GM18873 (cell line): ENCODE results near the gene CLRN1.
"Not testable (repeated sequence)": the region's sequence is repeated elsewhere in the genome, so short reads cannot be mapped to it uniquely, and the experiment has no call there.

Experiments
- ATAC-seq: cut with Tn5 transposase; IDR thresholded peaks from one replicate; pipeline ENCODE4 v1.9.1; 2021; ENCODE audit warnings: mild to moderate bottlenecking, moderate library complexity, moderate number of reproducible peaks; ENCODE audit not compliant: unreplicated experiment, low FRiP score

Gene CLRN1, protein sequence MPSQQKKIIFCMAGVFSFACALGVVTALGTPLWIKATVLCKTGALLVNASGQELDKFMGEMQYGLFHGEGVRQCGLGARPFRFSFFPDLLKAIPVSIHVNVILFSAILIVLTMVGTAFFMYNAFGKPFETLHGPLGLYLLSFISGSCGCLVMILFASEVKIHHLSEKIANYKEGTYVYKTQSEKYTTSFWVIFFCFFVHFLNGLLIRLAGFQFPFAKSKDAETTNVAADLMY

GRCh38 chr3:150972366-150973071, at the start of gene CLRN1:
Gene CLRN1 (minus strand): TSS chr3:150972727. CDS start chr3:150972708, 19 bp downstream.
- ATAC-seq, result no peak

- ATAC-seq, result no peak
Observed at GRCh38 chr3:151016478-151016795, 43.9 kb upstream of the CLRN1 start.

- ATAC-seq, result no peak
Observed at GRCh38 chr3:151015767-151016477, 43.4 kb upstream of the CLRN1 start.

DNA sequence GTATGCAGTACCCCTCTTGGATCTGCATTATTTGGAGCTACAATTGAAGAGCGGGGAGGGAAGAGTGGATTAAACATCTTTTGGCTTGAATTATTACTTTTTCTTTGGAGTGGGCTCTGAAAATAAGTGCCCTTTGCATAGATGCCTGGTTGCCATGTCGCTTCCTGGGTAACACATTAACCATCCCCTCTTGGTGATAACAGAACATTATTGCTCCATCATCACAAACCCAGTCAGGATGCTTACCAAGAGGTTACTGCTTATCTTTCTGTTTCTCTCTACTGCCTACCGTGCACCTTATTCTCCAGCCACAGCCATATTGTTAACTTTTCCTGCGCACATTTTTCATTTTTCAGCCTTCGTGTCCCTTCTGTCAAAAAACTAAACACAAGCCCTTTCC, 42.7 kb upstream of the CLRN1 start:
- ATAC-seq, result no peak

- no peak for ATAC-seq
Observed at GRCh38 chr3:151014501-151015018, 42.0 kb upstream of the CLRN1 start.

DNA sequence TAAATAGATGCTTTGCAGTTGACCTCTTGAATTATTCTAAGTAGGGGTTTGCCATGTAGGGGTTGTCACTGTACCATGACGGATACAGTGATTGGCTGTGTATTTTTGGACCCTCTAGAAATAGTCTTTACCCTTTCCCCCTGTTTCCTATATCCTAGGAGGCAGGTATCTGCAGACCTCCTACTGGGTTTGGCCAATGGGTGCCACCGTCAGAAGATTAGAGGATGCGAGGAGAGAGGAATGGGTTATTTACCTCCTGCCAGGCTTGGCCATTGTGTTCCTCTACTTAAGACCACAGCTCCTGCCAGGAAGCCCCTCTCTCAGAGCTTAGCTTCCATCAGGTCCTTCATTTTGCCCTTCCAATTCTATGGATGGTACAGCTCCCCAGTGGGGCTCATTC, 40.2 kb upstream of the CLRN1 start:
- ATAC-seq, result no peak

GRCh38 chr3:151011427-151011826, 38.9 kb upstream of the CLRN1 start:
- ATAC-seq, result no peak

GRCh38 chr3:151009981-151010380, 37.5 kb upstream of the CLRN1 start:
- ATAC-seq, result no peak

DNA sequence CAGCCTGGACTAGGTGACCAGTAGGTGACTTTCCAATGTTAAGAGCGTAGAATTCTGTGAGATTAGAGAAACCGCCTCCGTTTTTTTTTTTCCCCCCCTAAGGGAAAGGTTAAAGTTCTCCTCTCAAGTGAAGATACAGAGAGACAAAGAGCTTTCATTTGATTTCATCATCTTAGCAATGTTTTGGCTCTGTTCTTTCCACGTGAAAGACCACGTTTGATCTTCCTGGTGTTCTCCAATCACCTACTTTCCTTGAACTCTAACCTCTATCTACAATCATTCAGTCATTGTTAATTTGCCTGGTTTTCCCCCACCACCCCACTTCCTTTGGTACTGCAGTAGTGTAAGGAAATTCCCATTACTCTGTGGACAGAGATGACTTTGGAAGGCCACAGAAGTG, 36.9 kb upstream of the CLRN1 start:
- ATAC-seq, result no peak

GRCh38 chr3:151008699-151009098, 36.2 kb upstream of the CLRN1 start:
- ATAC-seq, result no peak

DNA sequence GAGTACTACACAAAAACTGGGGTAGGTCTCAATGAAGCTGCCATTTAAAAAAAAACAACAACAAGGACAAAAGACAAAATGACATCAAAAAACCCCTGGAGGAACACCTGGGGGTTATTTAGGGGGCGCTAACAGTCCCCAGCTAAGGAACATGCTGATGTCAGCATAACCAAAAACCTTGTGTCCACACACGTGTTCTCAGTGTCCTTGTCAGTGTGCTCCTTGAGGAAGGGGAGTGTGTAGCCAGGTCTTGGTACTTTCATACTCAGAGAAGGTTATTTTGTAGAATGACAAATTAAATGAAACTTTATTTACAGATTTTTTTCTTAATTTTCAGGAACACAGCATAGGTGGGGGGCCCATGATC, 31.2 kb upstream of the CLRN1 start:
- no peak for ATAC-seq

DNA sequence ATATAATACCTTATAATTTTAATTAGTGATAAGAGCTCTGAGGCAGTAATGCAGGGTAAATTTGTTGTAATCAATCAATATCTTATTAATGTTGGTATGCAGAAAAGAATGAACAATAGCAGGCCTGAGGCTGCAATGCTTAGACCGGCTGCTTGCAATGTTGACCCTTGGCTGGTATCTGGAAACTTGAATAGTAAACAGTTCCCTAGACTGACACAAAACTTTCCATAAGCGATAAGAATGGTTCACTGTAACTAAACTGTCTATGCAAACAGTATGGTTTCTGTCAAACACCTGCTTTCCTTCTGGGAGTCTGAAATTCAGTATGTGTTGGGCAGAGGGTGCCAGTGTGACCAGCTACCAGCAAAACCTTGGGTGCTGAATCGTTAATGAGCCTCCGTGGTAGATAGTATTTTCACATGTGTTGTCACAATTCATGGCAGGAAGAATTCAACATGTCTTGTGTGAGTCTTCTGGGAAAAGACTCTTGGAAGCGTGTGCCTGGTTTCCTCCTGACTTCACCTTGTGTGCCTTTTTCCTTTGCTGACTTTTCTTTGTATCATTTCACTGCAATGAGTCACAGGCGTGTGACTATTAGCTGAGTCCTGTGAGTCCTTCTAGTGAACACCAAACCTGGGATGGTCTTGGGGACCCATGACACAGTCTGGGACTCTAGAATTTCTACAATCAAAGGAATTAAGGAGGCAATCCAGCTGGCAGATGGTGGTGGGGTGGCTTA, 30.7 kb upstream of the CLRN1 start:
- ATAC-seq, result no peak

DNA sequence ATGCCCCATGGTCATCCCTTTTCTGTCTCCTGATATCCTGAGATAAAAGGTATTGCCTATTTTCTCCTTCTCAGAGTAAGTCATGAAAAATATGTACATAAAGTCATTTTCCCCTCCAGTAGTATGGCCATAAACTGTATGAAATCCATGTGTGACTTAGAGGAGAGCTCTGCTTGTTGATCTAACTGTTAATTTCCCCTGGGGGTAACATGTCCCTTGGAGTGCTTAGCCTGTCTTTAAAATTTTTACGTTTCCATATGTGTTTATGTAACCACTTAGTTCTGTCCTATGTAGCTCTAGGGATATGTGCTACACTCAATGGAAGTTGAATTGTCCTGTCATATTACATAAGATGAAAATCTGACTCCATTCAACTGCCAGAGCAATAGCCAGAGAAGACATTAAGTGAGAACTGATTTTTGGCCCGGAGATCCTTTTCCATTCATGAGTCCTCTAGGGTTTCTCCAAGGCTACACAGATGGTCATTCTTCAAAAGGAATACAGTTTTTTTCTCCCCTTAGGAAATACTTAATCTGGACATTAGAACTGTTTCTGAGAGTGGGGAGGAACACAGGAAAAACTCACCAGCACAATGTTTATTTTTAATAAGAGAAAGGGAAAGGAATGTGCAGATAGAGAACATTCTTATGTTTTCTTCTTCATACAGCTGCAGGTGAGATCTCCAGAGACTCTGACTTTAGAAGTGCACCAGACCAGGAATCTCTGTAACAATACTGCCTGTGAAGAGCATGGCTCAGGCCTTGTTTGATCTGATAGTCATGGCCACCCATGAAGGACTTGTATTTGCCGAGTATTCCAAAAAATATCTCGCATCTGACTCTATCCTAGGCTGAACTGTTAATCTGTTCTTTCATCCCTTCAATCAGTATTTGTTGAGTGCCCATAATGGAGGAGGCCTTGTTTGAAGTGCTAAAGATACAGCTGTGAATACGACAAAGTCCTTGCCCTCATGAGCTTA, 29.8 kb upstream of the CLRN1 start:
- no peak for ATAC-seq

- ATAC-seq, result no peak
Observed at GRCh38 chr3:150998996-150999395, 26.5 kb upstream of the CLRN1 start.

- no peak for ATAC-seq
Observed at GRCh38 chr3:150996731-150997130, 24.2 kb upstream of the CLRN1 start.

- no peak for ATAC-seq
Observed at GRCh38 chr3:150995510-150995909, 23.0 kb upstream of the CLRN1 start.

- ATAC-seq, result no peak
Observed at GRCh38 chr3:150989208-150989607, 16.7 kb upstream of the CLRN1 start.

DNA sequence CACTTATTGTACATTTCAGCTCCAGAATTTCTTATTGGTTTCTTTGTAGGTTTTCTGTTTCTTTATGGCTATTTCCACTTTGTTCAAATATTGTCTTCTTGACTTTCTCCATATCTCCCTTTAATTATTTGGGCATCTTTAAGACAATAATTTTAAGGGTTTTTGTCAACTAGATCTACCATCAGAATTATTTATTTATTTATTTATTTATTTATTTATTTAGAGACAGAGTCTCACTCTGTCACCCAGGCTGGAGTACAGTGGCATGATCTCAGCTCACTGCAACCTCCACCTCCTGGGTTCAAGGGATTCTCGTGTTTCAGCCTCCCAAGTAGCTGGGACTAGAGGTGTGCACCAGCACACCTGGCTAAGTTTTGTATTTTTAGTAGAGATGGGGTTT, 15.9 kb upstream of the CLRN1 start:
- ATAC-seq, result not testable (repeated sequence)

- no peak for ATAC-seq
Observed at GRCh38 chr3:150985711-150986110, 13.2 kb upstream of the CLRN1 start.

DNA sequence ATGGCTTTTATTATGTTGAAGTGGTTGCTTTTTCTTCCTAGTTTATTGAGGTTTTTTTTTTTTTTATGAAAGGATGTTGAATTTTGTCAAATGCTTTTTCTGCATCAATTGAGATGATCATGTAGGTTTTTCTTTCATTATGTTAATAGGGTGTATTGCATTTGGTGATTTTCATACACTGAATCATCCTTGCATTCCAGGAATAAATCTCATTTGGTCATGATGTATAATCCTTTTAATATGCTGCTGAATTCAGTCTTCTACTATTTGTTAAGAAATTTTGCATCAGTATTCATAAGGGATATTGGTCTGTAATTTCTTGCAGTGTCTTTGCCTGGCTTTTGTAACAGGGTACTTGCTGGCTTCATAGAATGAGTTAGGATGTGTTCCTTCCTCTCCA, 11.5 kb upstream of the CLRN1 start:
- ATAC-seq, result no peak
